NCI-H187 treated with DMSO at 0.1 percent for 48 hours (cell line): ENCODE measurements around the gene RAB42.
"Not testable (repeated sequence)": the region's sequence is repeated elsewhere in the genome, so short reads cannot be mapped to it uniquely, and the experiment has no call there.

Experiments used
- DNase-seq: peaks from one replicate; lab custom pipeline; 2025; lab: John Stamatoyannopoulos, UW

The RAB42 gene, protein sequence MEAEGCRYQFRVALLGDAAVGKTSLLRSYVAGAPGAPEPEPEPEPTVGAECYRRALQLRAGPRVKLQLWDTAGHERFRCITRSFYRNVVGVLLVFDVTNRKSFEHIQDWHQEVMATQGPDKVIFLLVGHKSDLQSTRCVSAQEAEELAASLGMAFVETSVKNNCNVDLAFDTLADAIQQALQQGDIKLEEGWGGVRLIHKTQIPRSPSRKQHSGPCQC

GRCh38 chr1:28591708-28592320 is at the start of gene RAB42:
TSS of gene RAB42 (plus strand) at chr1:28592265. CDS start at chr1:28592512, 247 bp downstream.
- no peak for DNase-seq

DNA sequence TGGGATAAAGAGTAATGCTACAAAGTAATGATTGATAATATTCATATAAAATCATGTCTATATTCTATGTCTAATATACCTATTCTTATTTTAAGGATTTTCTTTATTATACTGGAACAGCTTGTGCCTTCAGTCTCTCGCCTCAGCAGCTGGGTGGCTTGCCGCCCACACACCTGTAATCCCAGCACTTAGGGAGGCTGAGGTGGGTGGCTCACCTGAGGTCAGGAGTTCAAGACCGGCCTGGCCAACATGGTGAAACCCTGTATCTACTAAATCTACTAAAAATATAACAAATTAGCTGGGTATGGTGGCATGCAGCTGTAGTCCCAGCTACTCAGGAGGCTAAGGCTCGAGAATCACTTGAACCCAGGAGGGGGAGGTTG is 46.8 kb upstream of the RAB42 start:
- DNase-seq: no peak

DNA sequence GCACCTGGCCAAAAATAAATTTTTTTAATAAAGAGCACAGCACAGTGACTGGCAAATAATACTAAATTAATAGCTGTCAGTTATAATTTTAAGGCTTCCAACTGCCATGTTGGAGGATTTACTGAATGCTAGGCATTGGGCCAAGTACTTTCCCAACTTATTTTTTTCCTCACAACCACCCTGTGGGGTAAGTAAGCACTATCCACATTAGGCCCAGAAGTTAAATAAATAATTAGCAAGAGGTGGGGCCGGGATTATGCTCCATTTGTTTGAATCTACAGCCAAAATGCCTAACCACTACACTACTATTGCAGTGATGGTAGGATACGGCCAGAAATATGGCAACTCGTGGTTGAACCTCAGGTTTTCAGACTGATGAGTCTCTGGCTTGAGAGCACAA is 43.7 kb upstream of the RAB42 start:
- DNase-seq: no peak

DNA sequence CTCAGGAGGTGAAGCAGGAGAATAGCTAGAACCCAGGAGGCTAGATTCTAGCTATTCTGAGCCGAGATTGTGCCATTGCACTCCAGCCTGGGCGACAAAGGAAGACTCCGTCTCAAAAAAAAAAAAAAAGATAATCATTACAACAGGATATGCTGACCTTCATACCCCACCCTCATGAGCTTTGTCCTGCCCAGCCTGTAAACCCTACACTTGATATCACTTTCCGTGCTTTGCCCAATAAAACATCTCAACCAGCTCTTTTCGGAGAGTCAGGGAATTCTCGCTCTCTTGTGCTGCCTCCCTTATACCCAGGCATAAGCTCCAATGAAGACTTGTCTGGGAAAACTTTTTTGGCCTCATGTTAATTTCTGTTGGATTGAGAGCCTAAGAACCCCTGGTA is 40.7 kb upstream of the RAB42 start:
- DNase-seq: no peak

GRCh38 chr1:28552758-28553663 is 39.1 kb upstream of the RAB42 start, which contains the start of gene TRNAU1AP:
TSS of gene TRNAU1AP (plus strand) at chr1:28553085. CDS start at chr1:28553111, 26 bp downstream.
- DNase-seq: peak; percentile 54

DNA sequence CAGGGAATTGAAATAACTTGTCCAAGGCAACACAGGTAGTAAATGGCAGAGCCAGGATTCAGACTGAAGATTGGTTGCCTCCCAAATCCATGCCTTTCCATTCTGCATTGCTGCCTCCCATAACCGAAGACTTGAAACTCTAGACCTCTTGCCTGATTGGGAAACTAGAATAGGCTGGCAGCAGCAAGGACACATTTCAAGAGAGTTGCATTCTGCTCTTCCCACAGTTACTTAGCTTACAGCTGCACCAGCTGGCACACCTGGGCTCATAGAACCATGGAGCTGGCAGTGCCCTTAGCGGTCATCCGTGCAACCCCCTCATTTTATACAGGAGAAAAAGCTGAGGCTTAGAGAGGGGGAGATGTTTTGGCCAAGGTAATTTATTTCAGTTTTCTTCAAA is 31.2 kb upstream of the RAB42 start:
- DNase-seq: peak; percentile 73

GRCh38 chr1:28564310-28564709 is 27.8 kb upstream of the RAB42 start:
- no peak for DNase-seq

DNA sequence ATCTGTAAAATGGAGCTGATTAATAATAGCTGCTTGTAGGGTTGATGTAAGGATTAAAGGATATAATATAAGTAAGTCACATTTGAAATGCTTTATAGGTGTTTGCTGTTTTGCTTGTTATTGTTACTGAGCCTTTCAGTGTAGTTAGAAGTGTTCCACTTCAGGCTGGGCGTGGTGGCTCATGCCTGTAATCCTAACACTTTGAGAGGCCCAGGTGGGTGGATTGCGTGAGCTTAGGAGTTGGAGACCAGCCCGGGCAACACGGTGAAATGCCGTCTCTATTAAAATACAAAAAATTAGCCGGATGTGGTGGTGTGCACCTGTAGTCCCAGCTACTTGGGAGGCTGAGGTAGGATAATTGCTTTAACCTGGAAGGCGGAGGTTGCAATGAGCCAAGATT is 27.0 kb upstream of the RAB42 start:
- DNase-seq: no peak

DNA sequence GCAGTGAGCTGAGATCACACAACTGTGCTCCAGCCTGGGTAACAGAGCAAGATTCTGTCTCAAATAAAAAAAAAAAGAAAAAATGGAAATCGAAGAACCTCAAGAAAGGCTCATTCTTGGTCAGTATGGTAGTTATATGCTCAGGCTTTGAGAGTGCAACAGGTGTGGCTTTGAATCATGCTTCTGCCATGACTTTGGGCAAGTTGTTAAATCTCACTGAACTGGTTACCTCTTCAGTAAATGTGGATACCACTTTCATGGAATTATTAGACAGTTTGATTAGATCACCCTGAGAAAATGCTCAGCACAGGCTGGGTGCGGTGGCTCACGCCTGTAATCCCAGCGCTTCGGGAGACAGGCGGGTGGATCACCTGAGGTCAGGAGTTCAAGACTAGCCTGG is 26.3 kb upstream of the RAB42 start:
- DNase-seq: no peak

DNA sequence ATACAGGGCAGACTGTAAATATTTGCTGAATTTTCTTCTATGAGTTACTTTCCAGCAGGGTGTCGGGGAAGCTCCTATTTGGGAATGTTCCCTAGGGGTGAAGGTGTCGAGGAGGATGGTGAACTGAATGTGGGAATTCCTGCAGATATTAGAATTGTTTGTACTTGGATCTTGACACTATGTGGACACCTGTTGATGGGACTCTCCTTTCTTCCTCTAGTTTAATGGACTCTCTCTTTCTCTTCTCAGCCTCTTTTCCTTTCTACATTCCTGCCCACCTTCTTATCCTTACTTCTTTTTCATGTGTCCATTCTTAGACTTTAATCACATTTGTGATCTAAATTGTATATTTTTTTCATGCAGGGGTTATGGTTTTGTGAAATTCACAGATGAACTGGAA is 25.1 kb upstream of the RAB42 start:
- no peak for DNase-seq

GRCh38 chr1:28571911-28572310 is 20.2 kb upstream of the RAB42 start:
- DNase-seq: no peak

DNA sequence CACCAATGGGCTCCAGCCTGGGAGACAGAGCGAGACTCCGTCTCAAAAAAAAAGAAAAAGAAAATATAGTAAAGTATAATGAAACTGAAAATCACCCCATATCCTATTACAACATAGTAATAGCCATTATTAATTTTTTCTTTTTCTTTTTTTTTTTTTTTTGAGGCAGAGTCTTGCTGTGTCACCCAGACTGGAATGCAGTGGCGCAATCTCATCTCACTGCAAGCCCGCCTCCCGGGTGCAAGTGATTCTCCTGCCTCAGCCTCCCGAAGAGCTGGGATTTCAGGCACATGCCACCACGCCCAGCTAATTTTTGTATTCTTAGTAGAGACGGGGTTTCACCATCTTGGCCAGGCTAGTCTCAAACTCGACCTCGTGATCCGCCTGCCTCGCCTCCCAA is 19.2 kb upstream of the RAB42 start:
- not testable (repeated sequence) for DNase-seq

DNA sequence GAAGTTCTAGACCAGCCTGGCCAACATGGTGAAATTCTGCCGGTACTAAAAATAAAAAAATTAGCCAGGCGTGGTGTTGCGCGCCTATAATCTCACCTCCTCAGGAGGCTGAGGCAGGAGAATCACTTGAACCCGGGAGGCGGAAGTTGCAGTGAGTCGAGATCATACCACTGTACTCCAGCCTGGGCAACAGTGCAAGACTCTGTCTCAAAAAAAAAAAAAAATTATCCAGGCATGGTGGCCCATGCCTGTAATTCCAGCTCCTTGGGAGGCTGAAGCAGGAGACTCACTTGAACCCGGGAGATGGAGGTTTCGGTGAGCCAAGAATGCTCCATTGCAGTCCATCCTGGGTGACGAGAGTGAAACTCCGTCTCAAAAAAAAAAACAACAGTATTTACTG is 18.5 kb upstream of the RAB42 start:
- no peak for DNase-seq

- DNase-seq: no peak
These were observed 14.9 kb upstream of the RAB42 start for GRCh38 chr1:28577052-28577678.

DNA sequence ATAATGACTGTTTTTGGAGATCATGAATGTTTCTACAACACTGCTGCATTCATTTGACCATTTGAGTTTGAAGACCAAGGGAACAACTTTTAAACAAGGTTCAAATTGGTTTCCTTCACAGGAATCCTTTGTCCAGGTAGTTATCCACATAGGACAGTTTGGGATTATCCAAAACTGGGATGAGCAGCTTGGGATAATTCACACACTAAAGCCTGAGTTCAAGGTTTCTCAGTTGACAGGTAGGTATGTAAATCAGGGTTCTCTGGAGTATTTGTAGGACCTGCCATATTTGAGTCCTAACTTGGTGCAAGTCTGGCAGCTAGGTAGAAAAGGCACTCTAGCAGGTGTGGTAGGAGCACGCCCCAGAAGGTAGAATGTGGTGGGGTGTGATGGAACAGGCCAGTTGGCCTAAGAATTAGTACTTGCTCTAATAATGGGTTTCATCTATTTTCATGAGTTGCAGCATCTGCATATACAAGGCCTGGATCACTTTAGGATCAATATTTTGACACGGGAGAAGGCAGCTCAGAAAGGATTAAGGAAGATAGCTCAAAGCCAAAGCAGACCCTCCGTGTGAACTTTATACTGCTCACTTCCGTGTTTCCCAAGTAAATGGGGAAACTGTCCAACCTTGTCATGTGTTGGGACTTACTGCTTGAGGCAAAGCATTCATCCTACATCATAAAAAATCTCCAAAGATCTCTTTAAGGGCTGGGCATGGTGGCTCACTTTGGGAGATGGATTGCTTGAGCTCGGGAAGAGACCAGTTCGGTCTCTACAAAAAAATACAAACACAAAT is 14.1 kb upstream of the RAB42 start:
- no peak for DNase-seq

DNA sequence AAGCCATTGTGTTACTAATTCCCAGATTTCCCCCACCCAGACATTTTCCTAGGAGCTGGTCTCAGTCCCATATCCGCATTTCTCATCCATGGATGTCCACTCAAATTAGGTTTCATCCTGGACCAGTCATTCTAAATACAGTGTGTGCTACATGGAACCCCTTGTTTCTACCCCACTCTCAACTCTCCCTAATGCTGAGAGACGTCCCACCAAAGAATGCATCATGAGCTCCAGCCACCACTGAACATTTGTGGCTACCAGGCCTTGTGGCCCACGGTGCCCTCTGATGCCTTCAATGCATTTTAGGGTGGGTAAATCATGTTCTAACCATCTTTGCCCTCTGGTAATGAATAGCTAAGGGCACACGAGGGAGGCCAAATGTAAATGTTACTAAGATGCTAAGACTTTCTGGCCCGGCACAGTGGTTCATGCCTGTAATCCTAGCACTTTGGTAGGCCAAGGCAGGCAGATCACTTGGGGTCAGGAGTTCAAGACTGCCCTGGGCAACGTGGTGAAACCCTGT is 13.3 kb upstream of the RAB42 start:
- DNase-seq: no peak

DNA sequence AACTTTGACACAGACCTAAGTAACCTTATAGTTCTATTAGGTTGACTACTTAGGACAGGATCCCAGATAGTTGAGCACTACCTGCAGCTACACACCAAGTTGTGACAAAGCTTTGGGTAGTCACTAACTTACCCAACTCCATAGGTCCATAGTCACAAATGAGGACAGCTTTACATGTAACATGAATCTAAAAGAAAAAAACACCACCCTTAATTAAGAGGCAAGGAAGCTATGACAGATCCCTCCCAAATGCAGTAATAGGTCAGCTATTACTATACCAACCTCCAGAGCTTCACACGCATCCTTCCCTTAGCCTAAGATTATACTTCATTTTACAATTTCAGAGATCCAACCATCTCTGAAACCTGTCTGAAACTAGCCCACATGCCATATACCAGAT is 12.7 kb upstream of the RAB42 start:
- DNase-seq: no peak

DNA sequence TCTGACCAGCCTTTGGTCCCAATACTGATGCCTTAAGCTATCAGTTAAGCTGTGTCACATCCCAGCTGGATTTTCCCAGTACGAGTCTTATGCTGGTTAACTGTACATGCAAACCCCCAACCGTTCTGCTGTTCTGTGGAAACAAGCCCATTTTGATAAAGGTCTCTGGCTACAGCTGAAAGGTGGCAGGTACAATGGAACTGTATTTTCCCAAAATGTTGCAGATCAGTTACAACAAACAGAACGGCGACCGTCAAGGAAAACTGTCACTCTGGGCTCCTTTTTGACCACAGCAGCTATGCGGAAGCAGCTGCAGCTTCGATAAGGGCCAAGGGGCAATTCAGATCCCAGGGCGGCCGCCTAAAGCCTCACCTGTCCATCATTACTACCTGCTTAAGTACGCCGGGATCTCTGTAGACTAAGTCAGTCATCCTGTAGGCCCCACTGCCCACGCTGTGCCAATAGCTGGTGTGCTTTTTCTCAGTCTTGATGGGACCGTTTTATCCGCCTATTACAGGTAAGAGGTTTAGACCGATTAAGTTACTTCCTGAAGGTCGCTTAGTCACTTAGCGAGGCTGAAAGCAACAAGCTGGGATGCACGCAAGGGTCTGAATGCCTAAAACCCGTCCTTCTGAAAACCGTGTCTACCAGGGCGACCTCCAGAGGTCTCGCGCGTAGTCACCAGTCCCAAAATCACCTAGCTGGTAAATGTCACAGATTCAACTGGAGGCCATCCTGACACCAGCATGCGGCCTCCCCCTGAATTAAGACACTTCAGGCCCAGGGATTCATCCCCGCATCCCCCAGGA is 11.1 kb upstream of the RAB42 start:
- no peak for DNase-seq

- DNase-seq: peak; percentile 83
These were observed 10.4 kb upstream of the RAB42 start for GRCh38 chr1:28581531-28582247.

DNA sequence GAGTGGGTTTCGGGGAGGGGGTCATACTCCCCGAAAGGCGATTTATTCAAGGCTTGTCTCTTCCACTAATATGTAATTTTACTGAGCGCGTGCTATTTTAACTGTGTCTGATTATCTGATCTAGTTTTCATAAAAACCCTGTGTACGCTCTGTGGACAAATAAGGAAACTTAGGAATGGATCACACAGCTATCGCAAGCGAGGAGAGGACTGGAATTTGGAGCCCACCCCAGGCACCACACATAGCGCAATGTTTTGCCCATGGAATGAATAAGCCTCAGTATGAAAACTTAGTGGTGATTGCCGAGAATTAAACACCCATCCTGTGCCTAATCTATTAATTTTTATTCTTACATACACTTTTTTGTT is 9.8 kb upstream of the RAB42 start:
- DNase-seq: no peak
